ENCODE results near the gene EPN2.

- TF ChIP-seq CTCF (IDR thresholded peaks at IDR 0.05; ENCODE audit: poor library complexity) = no peak
- TF ChIP-seq EZH2 (IDR thresholded peaks at IDR 0.05; ENCODE audit: borderline replicate concordance) = no peak
- no peak for TF ChIP-seq EZH2phosphoT487 (IDR thresholded peaks at IDR 0.05; ENCODE audit: low read depth, severe bottlenecking, unreplicated experiment)
These were observed 41.6 kb downstream of the EPN2 start for GRCh38 chr17:19278729-19279128.

Measured in hepatocyte (in vitro differentiated cells).